GM23248 (cell line): ENCODE measurements around the gene SLC28A3. TPM values are rescaled to one million over a fixed set of nuclear protein-coding genes. Genes with fewer than 3 reads are reported as not detected.

Experiments
- DNase-seq: peaks from one replicate; pipeline ENCODE4 v3.0.0-alpha.2; 2015
- H2AFZ ChIP-seq: fragments of 200-600 bp; sonication (generic); 2 replicates; pipeline ENCODE4 v1.6.1; 2016; ENCODE audit warnings: antibody characterized with exemption
- H3F3A ChIP-seq: fragments of 200-600 bp; sonication (generic); 2 replicates; pipeline ENCODE4 v1.6.1; 2016; ENCODE audit warnings: mild to moderate bottlenecking, antibody characterized with exemption, mixed run types; ENCODE audit not compliant: insufficient read depth
- H3K27ac ChIP-seq: fragments of 200-600 bp; sonication (generic); 2 replicates; pipeline ENCODE4 v1.5.1; 2016; ENCODE audit warnings: mild to moderate bottlenecking
- H3K27me3 ChIP-seq: fragments of 200-600 bp; sonication (generic); replicated peaks from 2 replicates; pipeline ENCODE4 v1.6.1; 2016; ENCODE audit warnings: mild to moderate bottlenecking; ENCODE audit not compliant: insufficient read depth
- H3K36me3 ChIP-seq: fragments of 200-600 bp; sonication (generic); 2 replicates; pipeline ENCODE4 v1.6.1; 2016; ENCODE audit warnings: low read depth, mild to moderate bottlenecking
- H3K4me1 ChIP-seq: fragments of 200-600 bp; sonication (generic); 2 replicates; pipeline ENCODE4 v1.6.1; 2016; ENCODE audit warnings: mild to moderate bottlenecking; ENCODE audit not compliant: insufficient read depth
- H3K4me2 ChIP-seq: fragments of 200-600 bp; sonication (generic); one replicate; pipeline ENCODE4 v1.6.1; 2016; ENCODE audit warnings: mild to moderate bottlenecking; ENCODE audit not compliant: unreplicated experiment
- H3K4me3 ChIP-seq: fragments of 200-600 bp; sonication (generic); 2 replicates; pipeline ENCODE4 v1.5.1; 2016; ENCODE audit warnings: mild to moderate bottlenecking
- H3K79me2 ChIP-seq: fragments of 200-600 bp; sonication (generic); 2 replicates; pipeline ENCODE4 v1.6.1; 2016; ENCODE audit warnings: mild to moderate bottlenecking; ENCODE audit not compliant: insufficient read depth
- H3K9ac ChIP-seq: fragments of 200-600 bp; sonication (generic); 2 replicates; pipeline ENCODE4 v1.6.1; 2016; ENCODE audit warnings: mild to moderate bottlenecking
- H3K9me2 ChIP-seq: fragments of 200-600 bp; sonication (generic); 2 replicates; pipeline ENCODE4 v1.6.1; 2016; ENCODE audit warnings: mixed run types, mild to moderate bottlenecking, moderate library complexity; ENCODE audit not compliant: insufficient read depth
- H3K9me3 ChIP-seq: fragments of 200-600 bp; sonication (generic); one replicate; pipeline ENCODE4 v1.6.1; 2017; ENCODE audit warnings: low read depth
- H4K20me1 ChIP-seq: fragments of 200-600 bp; sonication (generic); 2 replicates; pipeline ENCODE4 v1.6.0; 2016; ENCODE audit not compliant: insufficient read depth
- EZH2 ChIP-seq: fragments of 200-600 bp; sonication (generic); IDR thresholded peaks from 2 replicates; pipeline ENCODE4 v1.6.1; 2018; ENCODE audit warnings: antibody characterized with exemption, mild to moderate bottlenecking; ENCODE audit not compliant: insufficient read depth, poor library complexity, severe bottlenecking
- EZH2phosphoT487 ChIP-seq: fragments of 200-600 bp; sonication (generic); IDR thresholded peaks from 2 replicates; pipeline ENCODE4 v1.6.1; 2018; ENCODE audit warnings: antibody characterized with exemption, moderate library complexity, mild to moderate bottlenecking, low read depth; ENCODE audit not compliant: insufficient read depth
- WGBS, 2 experiments: methylation state at CpG; one replicate each; pipeline ENCODE4 v1.1.6; 2015 to 2017; ENCODE audit warnings: low lambda C conversion rate in 2 of 2, low coverage in 1 of 2; ENCODE audit errors: missing lambda C conversion rate in 2 of 2; 5-methylcytosine and 5-hydroxymethylcytosine counted together
- in situ Hi-C: fragments of 300-500 bp; cut with MboI; formaldehyde crosslinking; loops from 2 replicates; pipeline ENCODE4 v1.15.0; 2020
- polyA plus RNA-seq: library from polyadenylated mRNA; unstranded; fragments of >200 nt; fragmentation: Nextera tagmentation; extraction: Ambion mirVana; gene quantifications from 2 replicates; pipeline ENCODE4 v1.2.1, GENCODE V29; 2016
- total RNA-seq: library from RNA; depleted of rRNA; stranded (reverse); fragments of >200 nt; shearing (Covaris generic); gene quantifications from 2 replicates; pipeline ENCODE4 v1.2.3, GENCODE V29; 2014

The SLC28A3 gene
- total and polyA plus RNA-seq, 2 experiments from 2014 or later = 0.11 to 0.32 TPM

DNA sequence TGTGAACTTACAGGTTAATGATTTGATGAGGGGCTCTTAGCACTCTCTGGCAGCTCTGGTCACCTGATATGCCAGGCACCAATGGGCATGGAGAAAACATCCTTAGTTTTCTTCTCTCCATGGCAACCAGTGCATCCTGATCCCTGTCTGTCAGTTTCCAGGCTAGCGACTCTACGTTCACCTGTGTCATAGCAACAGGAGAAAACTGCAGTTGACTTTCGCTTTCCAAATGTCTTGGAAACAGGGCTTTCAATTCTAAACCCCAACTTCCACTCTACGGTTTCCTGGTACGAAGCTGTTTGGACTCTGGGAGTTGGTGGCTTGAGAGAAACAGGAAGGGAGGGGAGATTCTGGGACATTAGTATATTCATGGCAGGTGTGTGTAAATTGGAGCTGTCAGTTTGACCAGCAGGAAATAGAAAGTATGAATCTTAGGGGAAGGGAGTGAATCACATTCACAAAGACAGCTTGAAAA is 74.4 kb downstream of the SLC28A3 start:
- 81 to 82% methylated on average over 5 of the region's 5 CpGs for WGBS, 2 experiments

GRCh38 chr9:84264307-84265029 is 76.1 kb downstream of the SLC28A3 start:
- no peak overlapping the region for H3K4me2 ChIP-seq
- no peaks in the 10 kb centered on the region for H3K79me2 ChIP-seq
- H3K9ac ChIP-seq = no peak overlapping the region
- no peaks in the 10 kb centered on the region for H3K36me3 ChIP-seq
- 29 to 40% methylated on average over 3 of the region's 3 CpGs for WGBS, 2 experiments
- no peaks in the 10 kb centered on the region for H3K4me1 ChIP-seq
- no peaks in the 10 kb centered on the region for H3K9me2 ChIP-seq
- no peaks in the 10 kb centered on the region for H3F3A ChIP-seq
- TF ChIP-seq EZH2phosphoT487 (no peak), EZH2 (no peak)
- in situ Hi-C loops = loop anchor here (5.0 to 25.0 kb wide), 2 partner anchors 322 to 427 kb away; no protein-coding TSS in a partner anchor
- no peaks in the 10 kb centered on the region for H3K27me3 ChIP-seq
- H3K27ac ChIP-seq = no peak overlapping the region
- no peak for DNase-seq
- H3K9me3 ChIP-seq = no peaks in the 10 kb centered on the region
- H4K20me1 ChIP-seq = no peaks in the 10 kb centered on the region
- no peak overlapping the region for H2AFZ ChIP-seq
- no peak overlapping the region for H3K4me3 ChIP-seq

More for the DNA sequence above, 74.4 kb downstream of the SLC28A3 start:
- H3K9me3 ChIP-seq = no peaks in the 10 kb centered on the region
- H4K20me1 ChIP-seq = no peaks in the 10 kb centered on the region
- no peak overlapping the region for H2AFZ ChIP-seq
- H3K4me1 ChIP-seq = no peaks in the 10 kb centered on the region
- H3K9me2 ChIP-seq = no peaks in the 10 kb centered on the region
- H3K36me3 ChIP-seq = no peaks in the 10 kb centered on the region
- no peak for DNase-seq
- no peak overlapping the region for H3K9ac ChIP-seq
- TF ChIP-seq EZH2 (no peak), EZH2phosphoT487 (no peak)
- no peaks in the 10 kb centered on the region for H3F3A ChIP-seq
- H3K27me3 ChIP-seq = no peaks in the 10 kb centered on the region
- H3K79me2 ChIP-seq = no peaks in the 10 kb centered on the region
- in situ Hi-C loops = loop anchor here (25.0 kb wide), 1 partner anchor 429 kb away; no protein-coding TSS in a partner anchor
- H3K27ac ChIP-seq = no peak overlapping the region
- H3K4me3 ChIP-seq = no peak overlapping the region
- H3K4me2 ChIP-seq = no peak overlapping the region

GRCh38 chr9:84261070-84261746 is 79.3 kb downstream of the SLC28A3 start:
- Histone ChIP-seq H3K27me3 (no peaks in the 10 kb centered on the region), H3K4me3 (peak overlapping the region; percentile 68), H3K9me2 (no peaks in the 10 kb centered on the region), H2AFZ (peak overlapping the region; percentile 77), H3K4me2 (peak overlapping the region; percentile 77), H3K36me3 (no peaks in the 10 kb centered on the region), H3F3A (no peaks in the 10 kb centered on the region), H3K9me3 (no peaks in the 10 kb centered on the region), H3K27ac (no peak overlapping the region), H3K9ac (peak overlapping the region; percentile 18; the same call in 1 of the 2 replicates), H4K20me1 (no peaks in the 10 kb centered on the region), H3K4me1 (no peaks in the 10 kb centered on the region), H3K79me2 (no peaks in the 10 kb centered on the region)
- 21 to 28% methylated on average over 13 of the region's 13 CpGs for WGBS, 2 experiments
- no peak for TF ChIP-seq EZH2
- no peak for TF ChIP-seq EZH2phosphoT487
- in situ Hi-C loops = loop anchor here (5.0 to 25.0 kb wide), 2 partner anchors 319 to 424 kb away; no protein-coding TSS in a partner anchor
- peak; percentile 85 for DNase-seq

GRCh38 chr9:84258371-84258770 is 82.2 kb downstream of the SLC28A3 start:
- WGBS, 2 experiments = 65 to 72% methylated on average over 9 of the region's 9 CpGs
- Histone ChIP-seq H3K4me2 (no peak overlapping the region), H3K9ac (no peak overlapping the region), H3F3A (no peaks in the 10 kb centered on the region), H3K4me1 (no peaks in the 10 kb centered on the region), H3K9me2 (no peaks in the 10 kb centered on the region), H4K20me1 (no peaks in the 10 kb centered on the region), H3K27ac (no peak overlapping the region), H3K79me2 (no peaks in the 10 kb centered on the region), H2AFZ (no peak overlapping the region), H3K9me3 (no peaks in the 10 kb centered on the region), H3K36me3 (no peaks in the 10 kb centered on the region), H3K4me3 (no peak overlapping the region), H3K27me3 (no peaks in the 10 kb centered on the region)
- in situ Hi-C loops = loop anchor here (25.0 kb wide), 1 partner anchor 421 kb away; no protein-coding TSS in a partner anchor
- TF ChIP-seq EZH2 (no peak), EZH2phosphoT487 (no peak)
- DNase-seq = no peak
